Measurements from ENCODE around the gene AIFM2. TPM values are rescaled to one million over a fixed set of nuclear protein-coding genes. Genes with fewer than 3 reads are reported as not detected.

Gene AIFM2
- total RNA-seq, 2 donors from 2014 or later = 15.4 to 25.7 TPM

DNA sequence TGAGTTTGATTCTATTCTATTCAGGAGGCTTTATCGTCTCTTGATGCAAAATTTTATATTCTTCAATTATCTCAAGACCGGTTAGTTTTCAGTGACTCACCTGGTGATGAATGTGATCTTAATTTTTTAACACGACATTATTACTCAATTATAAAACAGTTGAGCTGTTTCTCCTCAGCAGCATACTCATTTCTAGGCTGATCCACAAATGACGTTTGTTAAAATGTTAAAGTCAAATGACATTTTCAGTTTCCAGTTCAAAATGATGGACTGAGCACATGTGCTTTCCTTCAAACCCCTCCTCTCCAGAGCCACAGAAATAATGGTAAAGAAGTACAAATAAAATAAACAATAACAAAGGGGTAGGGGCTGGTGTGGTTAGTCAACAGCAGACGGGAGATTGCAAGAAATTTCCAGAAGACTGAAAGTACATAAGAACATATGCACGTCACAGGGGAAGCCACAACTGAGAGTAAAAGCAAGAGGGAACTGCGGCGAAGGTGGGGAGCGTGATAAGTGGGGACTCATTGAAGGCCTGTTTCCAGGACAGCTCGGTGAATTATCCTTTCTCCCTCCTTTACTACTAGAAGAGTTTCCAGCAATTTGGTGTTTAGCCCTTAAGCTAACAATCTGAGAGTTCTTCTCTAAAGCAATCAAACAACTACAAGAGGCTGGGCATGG is 69.1 kb downstream of the AIFM2 start:
- no peaks in the 10 kb centered on the region for H3K36me3 ChIP-seq
- no peak overlapping the region for H3K27ac ChIP-seq
- intact Hi-C loops (cut with DNase I) = no loop called here
- no peak overlapping the region for H3K4me3 ChIP-seq
- H3K9me3 ChIP-seq = no peaks in the 10 kb centered on the region
- H3K4me1 ChIP-seq = no peaks in the 10 kb centered on the region
- TF ChIP-seq, protein P1, sequence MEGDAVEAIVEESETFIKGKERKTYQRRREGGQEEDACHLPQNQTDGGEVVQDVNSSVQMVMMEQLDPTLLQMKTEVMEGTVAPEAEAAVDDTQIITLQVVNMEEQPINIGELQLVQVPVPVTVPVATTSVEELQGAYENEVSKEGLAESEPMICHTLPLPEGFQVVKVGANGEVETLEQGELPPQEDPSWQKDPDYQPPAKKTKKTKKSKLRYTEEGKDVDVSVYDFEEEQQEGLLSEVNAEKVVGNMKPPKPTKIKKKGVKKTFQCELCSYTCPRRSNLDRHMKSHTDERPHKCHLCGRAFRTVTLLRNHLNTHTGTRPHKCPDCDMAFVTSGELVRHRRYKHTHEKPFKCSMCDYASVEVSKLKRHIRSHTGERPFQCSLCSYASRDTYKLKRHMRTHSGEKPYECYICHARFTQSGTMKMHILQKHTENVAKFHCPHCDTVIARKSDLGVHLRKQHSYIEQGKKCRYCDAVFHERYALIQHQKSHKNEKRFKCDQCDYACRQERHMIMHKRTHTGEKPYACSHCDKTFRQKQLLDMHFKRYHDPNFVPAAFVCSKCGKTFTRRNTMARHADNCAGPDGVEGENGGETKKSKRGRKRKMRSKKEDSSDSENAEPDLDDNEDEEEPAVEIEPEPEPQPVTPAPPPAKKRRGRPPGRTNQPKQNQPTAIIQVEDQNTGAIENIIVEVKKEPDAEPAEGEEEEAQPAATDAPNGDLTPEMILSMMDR (IDR thresholded peaks at IDR 0.05) = no peak
- DNase-seq = no peak
- no peak overlapping the region for H3K9ac ChIP-seq (ENCODE audit: low read depth in 2 of 2, low read length in 2 of 2)
- no peaks in the 10 kb centered on the region for H3K27me3 ChIP-seq

Other genes with a start within 250 kb of the AIFM2 start
- gene MACROH2A2, start 80.0 kb downstream of the AIFM2 start, total RNA-seq = 10 to 100 TPM; 15.1 to 22.1 TPM
- 10 to 100 TPM; 13.1 to 23.8 TPM for gene TYSND1, start 13.9 kb upstream of the AIFM2 start, total RNA-seq
- 10 to 100 TPM; 83.4 to 89.9 TPM for gene SAR1A, start 37.7 kb upstream of the AIFM2 start, total RNA-seq
- gene PPA1, start 100.6 kb upstream of the AIFM2 start, total RNA-seq = 100 to 1,000 TPM; 180 to 186 TPM
- gene NPFFR1, start 151.2 kb upstream of the AIFM2 start, total RNA-seq = under 1 TPM; 0.07 to 0.08 TPM
- 1 to 10 TPM; 5.0 to 9.8 TPM for gene LRRC20, start 249.8 kb upstream of the AIFM2 start, total RNA-seq